GM12878 (cell line): Measurements from ENCODE around the gene THEM4. TPM values are rescaled to one million over a fixed set of nuclear protein-coding genes. Genes with fewer than 3 reads are reported as not detected.

Experiments used
- polyA plus RNA-seq, 11 experiments: library from polyadenylated mRNA; depleted of rRNA in 4 of 11; unstranded in 6 of 11; stranded (reverse) in 5 of 11; fragments of >200 nt; fragmentation: Nextera tagmentation in 4 of 11; fragmentation: Illumina TruSeq in 1 of 11; extraction: Ambion mirVana in 4 of 11; extraction: Trizol in 1 of 11; gene quantifications; 1 replicate in 1 of 11; 2 replicates in 10 of 11; pipeline versions ENCODE4 v1.2.1 to v1.2.3, GENCODE V29; 2011 to 2016; ENCODE audit warnings: inconsistent platforms in 2 of 11, missing spikeins in 2 of 11, low read depth in 1 of 11
- small RNA-seq: library from RNA; depleted of rRNA; stranded (forward); fragments of <200 nt; gene quantifications from one replicate; pipeline ENCODE3, GENCODE V24; 2014
- total RNA-seq, 4 experiments: library from RNA; depleted of rRNA in 3 of 4; stranded (reverse); fragments of >200 nt in 3 of 4; fragmentation: Illumina TruSeq in 1 of 4; extraction: Trizol in 1 of 4; gene quantifications; 2 replicates each; pipeline versions ENCODE4 v1.2.1 to v1.2.3, GENCODE V29; 2013 to 2021

The THEM4 gene
- total and polyA plus RNA-seq, 10 of the 15 experiments (the other 5 are each of a cell fraction or from before 2014, with no cell fraction given): 3.4 to 30.8 (median 17.9) TPM

Small RNA genes lying within 50 kb of the gene (small RNA-seq; reads per million reads assigned to genes)
- not detected for gene RF00019

Other genes starting within 250 kb of the THEM4 start
Only the 7 nearest of the 13 such genes appear.
- gene TDRKH, start 119.0 kb downstream of the THEM4 start, total RNA-seq (2014; rRNA removed): 2.4 and 4.3 TPM in 2 replicates
- 2.9 and 3.5 TPM in 2 replicates for gene TDRKH, start 119.0 kb downstream of the THEM4 start, total RNA-seq (2014; rRNA removed; fragmentation: Illumina TruSeq; extraction: Trizol)
- 3.6 and 5.1 TPM in 2 replicates for gene TDRKH, start 119.0 kb downstream of the THEM4 start, total RNA-seq (2021)
- gene TDRKH, start 119.0 kb downstream of the THEM4 start, polyA plus RNA-seq (2011; rRNA removed): 1.5 and 1.8 TPM in 2 replicates
- 3.9 and 4.3 TPM in 2 replicates for gene TDRKH, start 119.0 kb downstream of the THEM4 start, polyA plus RNA-seq (2014; fragmentation: Illumina TruSeq; extraction: Trizol)
- 1 to 10 TPM; 1.3 to 1.6 TPM for gene TDRKH, start 119.0 kb downstream of the THEM4 start, polyA plus RNA-seq (2014; fragmentation: Nextera tagmentation; extraction: Ambion mirVana)
- gene TDRKH, start 119.0 kb downstream of the THEM4 start, polyA plus RNA-seq (2014; rRNA removed): 2.8 and 3.0 TPM in 2 replicates
- 1 to 10 TPM; 8.3 to 8.4 TPM for gene TDRKH, start 119.0 kb downstream of the THEM4 start, polyA plus RNA-seq (2016; fragmentation: Nextera tagmentation; extraction: Ambion mirVana)
- gene LINGO4, start 104.1 kb downstream of the THEM4 start, total RNA-seq (2014; rRNA removed): not detected in 2 replicates
- not detected in 2 replicates for gene LINGO4, start 104.1 kb downstream of the THEM4 start, total RNA-seq (2014; rRNA removed; fragmentation: Illumina TruSeq; extraction: Trizol)
- not detected in 2 replicates for gene LINGO4, start 104.1 kb downstream of the THEM4 start, total RNA-seq (2021)
- not detected in 2 replicates for gene LINGO4, start 104.1 kb downstream of the THEM4 start, polyA plus RNA-seq (2011; rRNA removed)
- gene LINGO4, start 104.1 kb downstream of the THEM4 start, polyA plus RNA-seq (2014; fragmentation: Illumina TruSeq; extraction: Trizol): not detected in 2 replicates
- not detected for gene LINGO4, start 104.1 kb downstream of the THEM4 start, polyA plus RNA-seq (2014; fragmentation: Nextera tagmentation; extraction: Ambion mirVana)
- gene LINGO4, start 104.1 kb downstream of the THEM4 start, polyA plus RNA-seq (2014; rRNA removed): not detected in 2 replicates
- not detected for gene LINGO4, start 104.1 kb downstream of the THEM4 start, polyA plus RNA-seq (2016; fragmentation: Nextera tagmentation; extraction: Ambion mirVana)
- gene RORC, start 77.7 kb downstream of the THEM4 start, total RNA-seq (2014; rRNA removed): not detected in 2 replicates
- gene RORC, start 77.7 kb downstream of the THEM4 start, total RNA-seq (2014; rRNA removed; fragmentation: Illumina TruSeq; extraction: Trizol): not detected in 2 replicates
- gene RORC, start 77.7 kb downstream of the THEM4 start, total RNA-seq (2021): 0.05 TPM in 1 of 2 replicates, not detected in the other
- gene RORC, start 77.7 kb downstream of the THEM4 start, polyA plus RNA-seq (2011; rRNA removed): not detected in 2 replicates
- gene RORC, start 77.7 kb downstream of the THEM4 start, polyA plus RNA-seq (2014; fragmentation: Illumina TruSeq; extraction: Trizol): not detected in 2 replicates
- gene RORC, start 77.7 kb downstream of the THEM4 start, polyA plus RNA-seq (2014; fragmentation: Nextera tagmentation; extraction: Ambion mirVana): not detected
- not detected in 2 replicates for gene RORC, start 77.7 kb downstream of the THEM4 start, polyA plus RNA-seq (2014; rRNA removed)
- gene RORC, start 77.7 kb downstream of the THEM4 start, polyA plus RNA-seq (2016; fragmentation: Nextera tagmentation; extraction: Ambion mirVana): not detected
- gene C2CD4D, start 69.7 kb downstream of the THEM4 start, total RNA-seq (2014; rRNA removed): 0.11 TPM in 1 of 2 replicates, not detected in the other
- not detected in 2 replicates for gene C2CD4D, start 69.7 kb downstream of the THEM4 start, total RNA-seq (2014; rRNA removed; fragmentation: Illumina TruSeq; extraction: Trizol)
- 0.51 and 0.67 TPM in 2 replicates for gene C2CD4D, start 69.7 kb downstream of the THEM4 start, total RNA-seq (2021)
- 0.04 and 0.16 TPM in 2 replicates for gene C2CD4D, start 69.7 kb downstream of the THEM4 start, polyA plus RNA-seq (2011; rRNA removed)
- not detected in 2 replicates for gene C2CD4D, start 69.7 kb downstream of the THEM4 start, polyA plus RNA-seq (2014; fragmentation: Illumina TruSeq; extraction: Trizol)
- gene C2CD4D, start 69.7 kb downstream of the THEM4 start, polyA plus RNA-seq (2014; fragmentation: Nextera tagmentation; extraction: Ambion mirVana): under 1 TPM in 1 of 2 experiments, not detected in 1; 0.03 TPM
- gene C2CD4D, start 69.7 kb downstream of the THEM4 start, polyA plus RNA-seq (2014; rRNA removed): 0.09 and 0.51 TPM in 2 replicates
- under 1 TPM; 0.09 to 0.27 TPM for gene C2CD4D, start 69.7 kb downstream of the THEM4 start, polyA plus RNA-seq (2016; fragmentation: Nextera tagmentation; extraction: Ambion mirVana)
- gene THEM5, start 55.8 kb downstream of the THEM4 start, total RNA-seq (2014; rRNA removed): not detected in 2 replicates
- not detected in 2 replicates for gene THEM5, start 55.8 kb downstream of the THEM4 start, total RNA-seq (2014; rRNA removed; fragmentation: Illumina TruSeq; extraction: Trizol)
- gene THEM5, start 55.8 kb downstream of the THEM4 start, total RNA-seq (2021): not detected in 2 replicates
- not detected in 2 replicates for gene THEM5, start 55.8 kb downstream of the THEM4 start, polyA plus RNA-seq (2011; rRNA removed)
- not detected in 2 replicates for gene THEM5, start 55.8 kb downstream of the THEM4 start, polyA plus RNA-seq (2014; fragmentation: Illumina TruSeq; extraction: Trizol)
- gene THEM5, start 55.8 kb downstream of the THEM4 start, polyA plus RNA-seq (2014; fragmentation: Nextera tagmentation; extraction: Ambion mirVana): not detected
- not detected in 2 replicates for gene THEM5, start 55.8 kb downstream of the THEM4 start, polyA plus RNA-seq (2014; rRNA removed)
- gene THEM5, start 55.8 kb downstream of the THEM4 start, polyA plus RNA-seq (2016; fragmentation: Nextera tagmentation; extraction: Ambion mirVana): under 1 TPM in 1 of 2 experiments, not detected in 1; 0.16 TPM
- 0.56 TPM in 1 of 2 replicates, not detected in the other for gene S100A10, start 84.3 kb upstream of the THEM4 start, total RNA-seq (2014; rRNA removed)
- gene S100A10, start 84.3 kb upstream of the THEM4 start, total RNA-seq (2014; rRNA removed; fragmentation: Illumina TruSeq; extraction: Trizol): not detected in 2 replicates
- 1.6 and 2.8 TPM in 2 replicates for gene S100A10, start 84.3 kb upstream of the THEM4 start, total RNA-seq (2021)
- gene S100A10, start 84.3 kb upstream of the THEM4 start, polyA plus RNA-seq (2011; rRNA removed): 0.16 and 0.20 TPM in 2 replicates
- gene S100A10, start 84.3 kb upstream of the THEM4 start, polyA plus RNA-seq (2014; fragmentation: Illumina TruSeq; extraction: Trizol): not detected in 2 replicates
- gene S100A10, start 84.3 kb upstream of the THEM4 start, polyA plus RNA-seq (2014; fragmentation: Nextera tagmentation; extraction: Ambion mirVana): under 1 TPM; 0.18 to 0.50 TPM
- gene S100A10, start 84.3 kb upstream of the THEM4 start, polyA plus RNA-seq (2014; rRNA removed): 0.65 TPM in 1 of 2 replicates, not detected in the other
- 1 to 10 TPM; 1.6 to 2.1 TPM for gene S100A10, start 84.3 kb upstream of the THEM4 start, polyA plus RNA-seq (2016; fragmentation: Nextera tagmentation; extraction: Ambion mirVana)
- gene S100A11, start 127.5 kb upstream of the THEM4 start, total RNA-seq (2014; rRNA removed): 31.6 and 33.6 TPM in 2 replicates
- 23.7 and 30.0 TPM in 2 replicates for gene S100A11, start 127.5 kb upstream of the THEM4 start, total RNA-seq (2014; rRNA removed; fragmentation: Illumina TruSeq; extraction: Trizol)
- 27.9 and 29.1 TPM in 2 replicates for gene S100A11, start 127.5 kb upstream of the THEM4 start, total RNA-seq (2021)
- 8.3 and 9.0 TPM in 2 replicates for gene S100A11, start 127.5 kb upstream of the THEM4 start, polyA plus RNA-seq (2011; rRNA removed)
- 58.6 and 76.9 TPM in 2 replicates for gene S100A11, start 127.5 kb upstream of the THEM4 start, polyA plus RNA-seq (2014; fragmentation: Illumina TruSeq; extraction: Trizol)
- gene S100A11, start 127.5 kb upstream of the THEM4 start, polyA plus RNA-seq (2014; fragmentation: Nextera tagmentation; extraction: Ambion mirVana): 100 to 1,000 TPM in 1 of 2 experiments, 10 to 100 TPM in 1; 98.4 to 134 TPM
- 49.1 and 49.6 TPM in 2 replicates for gene S100A11, start 127.5 kb upstream of the THEM4 start, polyA plus RNA-seq (2014; rRNA removed)
- gene S100A11, start 127.5 kb upstream of the THEM4 start, polyA plus RNA-seq (2016; fragmentation: Nextera tagmentation; extraction: Ambion mirVana): 10 to 100 TPM; 76.2 to 85.8 TPM